ENCODE data around the gene ALG14.

DNA sequence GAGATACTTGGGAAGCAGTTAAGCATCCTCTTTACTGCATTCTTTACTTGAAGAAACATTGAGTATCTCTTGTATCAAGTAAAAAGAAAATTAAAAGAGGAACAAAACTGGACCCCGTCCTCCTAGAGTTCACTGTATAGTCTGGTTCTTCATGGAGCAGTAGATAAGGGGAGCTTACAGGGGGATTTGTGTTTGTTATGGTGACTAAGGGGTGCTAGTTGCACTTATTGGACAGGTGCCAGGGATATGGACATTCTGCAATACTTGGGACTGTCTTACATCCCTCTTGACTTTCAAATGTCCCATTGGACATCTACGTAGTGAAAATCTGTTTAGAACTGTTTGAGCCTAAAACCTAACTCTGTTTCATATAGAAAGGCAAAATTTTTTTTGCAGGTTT, 67.2 kb downstream of the ALG14 start:
- TF ChIP-seq LEF1 (IDR thresholded peaks at IDR 0.05; ENCODE audit: borderline replicate concordance) (no peak), SUZ12 (IDR thresholded peaks at IDR 0.05) (no peak), HDGF (IDR thresholded peaks at IDR 0.05; ENCODE audit: borderline replicate concordance) (no peak), FOXK2 (IDR thresholded peaks at IDR 0.05) (no peak), FOXM1 (IDR thresholded peaks at IDR 0.05; ENCODE audit: borderline replicate concordance) (no peak)
